GM23338 (cell line): ENCODE results near the gene COPS6. TPM values are rescaled to one million over a fixed set of nuclear protein-coding genes. Genes with fewer than 3 reads are reported as not detected.

Source experiments
- ATAC-seq: fragments of 200-7000 bp; cut with Tn5 transposase; 3 replicates; pipeline ENCODE4 v1.9.1; 2020
- DNase-seq: peaks from one replicate; pipeline ENCODE4 v3.0.0-alpha.2; 2015; ENCODE audit warnings: low spot score
- H2AFZ ChIP-seq: fragments of 200-600 bp; sonication (generic); 2 replicates; pipeline ENCODE4 v1.8.0; 2016; ENCODE audit warnings: antibody characterized with exemption, mild to moderate bottlenecking, moderate library complexity
- H3F3A ChIP-seq: fragments of 200-600 bp; sonication (generic); replicated peaks from 2 replicates; pipeline ENCODE4 v1.8.0; 2017; ENCODE audit warnings: antibody characterized with exemption, mixed run types, low read depth
- H3K27ac ChIP-seq: fragments of 200-600 bp; sonication (generic); 2 replicates; pipeline ENCODE4 v1.6.1; 2016; ENCODE audit warnings: low read depth
- H3K27me3 ChIP-seq: fragments of 200-600 bp; sonication (generic); 2 replicates; pipeline ENCODE4 v1.8.0; 2016; ENCODE audit warnings: mild to moderate bottlenecking, mixed run types, moderate library complexity; ENCODE audit not compliant: insufficient read depth
- H3K36me3 ChIP-seq: fragments of 200-600 bp; sonication (generic); 2 replicates; pipeline ENCODE4 v1.8.0; 2016; ENCODE audit warnings: mild to moderate bottlenecking; ENCODE audit not compliant: insufficient read depth
- H3K4me1 ChIP-seq: fragments of 200-600 bp; sonication (generic); 2 replicates; pipeline ENCODE4 v1.8.0; 2016; ENCODE audit warnings: mild to moderate bottlenecking, moderate library complexity; ENCODE audit not compliant: insufficient read depth
- H3K4me2 ChIP-seq: fragments of 200-600 bp; sonication (generic); 2 replicates; pipeline ENCODE4 v1.7.1; 2017; ENCODE audit warnings: mixed run types
- H3K4me3 ChIP-seq: fragments of 200-600 bp; sonication (generic); 2 replicates; pipeline ENCODE4 v1.6.1; 2016; ENCODE audit warnings: mixed run types
- H3K79me2 ChIP-seq: fragments of 200-600 bp; sonication (generic); replicated peaks from 2 replicates; pipeline ENCODE4 v1.8.0; 2017; ENCODE audit warnings: mild to moderate bottlenecking; ENCODE audit not compliant: insufficient read depth
- H3K9me2 ChIP-seq: fragments of 200-600 bp; sonication (generic); 2 replicates; pipeline ENCODE4 v1.8.0; 2017; ENCODE audit not compliant: insufficient read depth
- H4K20me1 ChIP-seq: fragments of 200-600 bp; sonication (generic); replicated peaks from 2 replicates; pipeline ENCODE4 v1.8.0; 2017; ENCODE audit warnings: mild to moderate bottlenecking; ENCODE audit not compliant: insufficient read depth
- H3K27ac Mint-ChIP-seq: 2 replicates; pipeline ENCODE4 v1.8.0; 2020; ENCODE audit warnings: inconsistent platforms, mild to moderate bottlenecking, moderate library complexity, mixed read lengths
- H3K27me3 Mint-ChIP-seq: 3 replicates; pipeline ENCODE4 v1.8.0; 2022; ENCODE audit warnings: low read depth, mild to moderate bottlenecking, moderate library complexity, mixed read lengths, inconsistent platforms; ENCODE audit not compliant: insufficient read depth, poor library complexity
- H3K36me3 Mint-ChIP-seq: 3 replicates; pipeline ENCODE4 v1.8.0; 2021; ENCODE audit warnings: low read depth, mild to moderate bottlenecking, inconsistent platforms, moderate library complexity, mixed read lengths
- H3K4me1 Mint-ChIP-seq: 3 replicates; pipeline ENCODE4 v1.8.0; 2020; ENCODE audit warnings: mild to moderate bottlenecking, inconsistent platforms, mixed read lengths
- H3K4me3 Mint-ChIP-seq: 3 replicates; pipeline ENCODE4 v1.8.0; 2021; ENCODE audit warnings: moderate library complexity, mild to moderate bottlenecking, inconsistent platforms, mixed read lengths
- H3K9me3 Mint-ChIP-seq: 3 replicates; pipeline ENCODE4 v1.8.0; 2020; ENCODE audit warnings: moderate library complexity, mild to moderate bottlenecking, inconsistent platforms, mixed read lengths
- EZH2phosphoT487 ChIP-seq: fragments of 200-600 bp; sonication (generic); IDR thresholded peaks from one replicate; pipeline ENCODE4 v1.8.1; 2018; ENCODE audit warnings: antibody characterized with exemption; ENCODE audit not compliant: unreplicated experiment
- JUNB ChIP-seq: IDR thresholded peaks from one replicate; pipeline ENCODE4 v1.6.1; 2016; ENCODE audit warnings: antibody characterized with exemption; ENCODE audit not compliant: unreplicated experiment
- POLR2AphosphoS5 ChIP-seq: IDR thresholded peaks from 2 replicates; pipeline ENCODE4 v1.6.1; 2016; ENCODE audit warnings: antibody characterized with exemption, low read depth
- ZNF114 ChIP-seq: fragments of 250-450 bp; sonication (Bioruptor Pico); IDR thresholded peaks from 2 replicates; pipeline ENCODE4 v1.5.0; 2020; ENCODE audit warnings: mild to moderate bottlenecking, moderate library complexity
- polyA plus RNA-seq: library from polyadenylated mRNA; unstranded; fragments of >200 nt; fragmentation: Nextera tagmentation; extraction: Ambion mirVana; gene quantifications from 2 replicates; pipeline ENCODE4 v1.2.1, GENCODE V29; 2016
- total RNA-seq: library from RNA; depleted of rRNA; stranded (reverse); fragments of >200 nt; shearing (Covaris generic); gene quantifications from 2 replicates; pipeline ENCODE4 v1.2.3, GENCODE V29; 2014
- TF ChIP-seq, protein P1 (sequence below), 2 experiments: fragments of 200-600 bp in 1 of 2; sonication (generic) in 1 of 2; conservative IDR thresholded peaks; 2 replicates each; pipeline versions ENCODE4 v1.5.1 to v1.6.1; 2016 to 2017; ENCODE audit warnings: antibody characterized with exemption in 2 of 2, low read depth in 2 of 2, mild to moderate bottlenecking in 2 of 2, moderate library complexity in 1 of 2
- TF ChIP-seq, protein P2 (sequence below): IDR thresholded peaks from 2 replicates; pipeline ENCODE4 v1.6.1; 2016; ENCODE audit warnings: antibody characterized with exemption
- TF ChIP-seq, protein P3 (sequence below): IDR thresholded peaks from one replicate; pipeline ENCODE4 v1.6.1; 2018; ENCODE audit warnings: antibody characterized with exemption; ENCODE audit not compliant: unreplicated experiment
- TF ChIP-seq, protein P4 (sequence below): fragments of 250-450 bp; sonication (Bioruptor Pico); IDR thresholded peaks from 2 replicates; pipeline ENCODE4 v1.5.0; 2020; ENCODE audit warnings: mild to moderate bottlenecking, moderate library complexity

The COPS6 gene
- total and polyA plus RNA-seq, 2 experiments from 2014 or later = 89.8 to 198 TPM

DNA sequence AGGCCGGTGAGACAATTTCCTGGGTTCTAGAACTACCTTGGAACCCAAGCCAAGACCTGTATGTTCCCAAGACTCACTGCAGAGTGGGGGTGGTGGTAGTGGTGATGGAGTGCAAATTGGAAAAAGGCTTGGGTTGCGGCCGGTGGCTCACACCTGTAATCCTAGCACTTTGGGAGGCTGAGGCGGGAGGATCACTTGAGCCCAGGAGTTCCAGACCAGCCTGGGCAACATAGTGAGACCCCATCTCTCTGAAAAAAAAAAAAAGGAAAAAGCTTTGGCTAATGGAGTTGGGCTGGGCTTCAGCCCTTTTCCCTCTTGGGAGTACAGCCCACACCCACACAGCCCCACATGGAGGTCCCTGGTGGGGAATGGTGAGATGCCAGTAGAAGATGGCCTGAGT, 16.8 kb downstream of the COPS6 start (continued):
- TF ChIP-seq, protein P1, sequence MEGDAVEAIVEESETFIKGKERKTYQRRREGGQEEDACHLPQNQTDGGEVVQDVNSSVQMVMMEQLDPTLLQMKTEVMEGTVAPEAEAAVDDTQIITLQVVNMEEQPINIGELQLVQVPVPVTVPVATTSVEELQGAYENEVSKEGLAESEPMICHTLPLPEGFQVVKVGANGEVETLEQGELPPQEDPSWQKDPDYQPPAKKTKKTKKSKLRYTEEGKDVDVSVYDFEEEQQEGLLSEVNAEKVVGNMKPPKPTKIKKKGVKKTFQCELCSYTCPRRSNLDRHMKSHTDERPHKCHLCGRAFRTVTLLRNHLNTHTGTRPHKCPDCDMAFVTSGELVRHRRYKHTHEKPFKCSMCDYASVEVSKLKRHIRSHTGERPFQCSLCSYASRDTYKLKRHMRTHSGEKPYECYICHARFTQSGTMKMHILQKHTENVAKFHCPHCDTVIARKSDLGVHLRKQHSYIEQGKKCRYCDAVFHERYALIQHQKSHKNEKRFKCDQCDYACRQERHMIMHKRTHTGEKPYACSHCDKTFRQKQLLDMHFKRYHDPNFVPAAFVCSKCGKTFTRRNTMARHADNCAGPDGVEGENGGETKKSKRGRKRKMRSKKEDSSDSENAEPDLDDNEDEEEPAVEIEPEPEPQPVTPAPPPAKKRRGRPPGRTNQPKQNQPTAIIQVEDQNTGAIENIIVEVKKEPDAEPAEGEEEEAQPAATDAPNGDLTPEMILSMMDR (conservative IDR thresholded peaks at IDR 0.05; ENCODE audit: low read depth in 2 of 2) = no peak
- TF ChIP-seq, protein P2, sequence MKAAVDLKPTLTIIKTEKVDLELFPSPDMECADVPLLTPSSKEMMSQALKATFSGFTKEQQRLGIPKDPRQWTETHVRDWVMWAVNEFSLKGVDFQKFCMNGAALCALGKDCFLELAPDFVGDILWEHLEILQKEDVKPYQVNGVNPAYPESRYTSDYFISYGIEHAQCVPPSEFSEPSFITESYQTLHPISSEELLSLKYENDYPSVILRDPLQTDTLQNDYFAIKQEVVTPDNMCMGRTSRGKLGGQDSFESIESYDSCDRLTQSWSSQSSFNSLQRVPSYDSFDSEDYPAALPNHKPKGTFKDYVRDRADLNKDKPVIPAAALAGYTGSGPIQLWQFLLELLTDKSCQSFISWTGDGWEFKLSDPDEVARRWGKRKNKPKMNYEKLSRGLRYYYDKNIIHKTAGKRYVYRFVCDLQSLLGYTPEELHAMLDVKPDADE = no peak
- TF ChIP-seq, protein P3, sequence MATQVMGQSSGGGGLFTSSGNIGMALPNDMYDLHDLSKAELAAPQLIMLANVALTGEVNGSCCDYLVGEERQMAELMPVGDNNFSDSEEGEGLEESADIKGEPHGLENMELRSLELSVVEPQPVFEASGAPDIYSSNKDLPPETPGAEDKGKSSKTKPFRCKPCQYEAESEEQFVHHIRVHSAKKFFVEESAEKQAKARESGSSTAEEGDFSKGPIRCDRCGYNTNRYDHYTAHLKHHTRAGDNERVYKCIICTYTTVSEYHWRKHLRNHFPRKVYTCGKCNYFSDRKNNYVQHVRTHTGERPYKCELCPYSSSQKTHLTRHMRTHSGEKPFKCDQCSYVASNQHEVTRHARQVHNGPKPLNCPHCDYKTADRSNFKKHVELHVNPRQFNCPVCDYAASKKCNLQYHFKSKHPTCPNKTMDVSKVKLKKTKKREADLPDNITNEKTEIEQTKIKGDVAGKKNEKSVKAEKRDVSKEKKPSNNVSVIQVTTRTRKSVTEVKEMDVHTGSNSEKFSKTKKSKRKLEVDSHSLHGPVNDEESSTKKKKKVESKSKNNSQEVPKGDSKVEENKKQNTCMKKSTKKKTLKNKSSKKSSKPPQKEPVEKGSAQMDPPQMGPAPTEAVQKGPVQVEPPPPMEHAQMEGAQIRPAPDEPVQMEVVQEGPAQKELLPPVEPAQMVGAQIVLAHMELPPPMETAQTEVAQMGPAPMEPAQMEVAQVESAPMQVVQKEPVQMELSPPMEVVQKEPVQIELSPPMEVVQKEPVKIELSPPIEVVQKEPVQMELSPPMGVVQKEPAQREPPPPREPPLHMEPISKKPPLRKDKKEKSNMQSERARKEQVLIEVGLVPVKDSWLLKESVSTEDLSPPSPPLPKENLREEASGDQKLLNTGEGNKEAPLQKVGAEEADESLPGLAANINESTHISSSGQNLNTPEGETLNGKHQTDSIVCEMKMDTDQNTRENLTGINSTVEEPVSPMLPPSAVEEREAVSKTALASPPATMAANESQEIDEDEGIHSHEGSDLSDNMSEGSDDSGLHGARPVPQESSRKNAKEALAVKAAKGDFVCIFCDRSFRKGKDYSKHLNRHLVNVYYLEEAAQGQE = no peak
- TF ChIP-seq POLR2AphosphoS5 = no peak

DNA sequence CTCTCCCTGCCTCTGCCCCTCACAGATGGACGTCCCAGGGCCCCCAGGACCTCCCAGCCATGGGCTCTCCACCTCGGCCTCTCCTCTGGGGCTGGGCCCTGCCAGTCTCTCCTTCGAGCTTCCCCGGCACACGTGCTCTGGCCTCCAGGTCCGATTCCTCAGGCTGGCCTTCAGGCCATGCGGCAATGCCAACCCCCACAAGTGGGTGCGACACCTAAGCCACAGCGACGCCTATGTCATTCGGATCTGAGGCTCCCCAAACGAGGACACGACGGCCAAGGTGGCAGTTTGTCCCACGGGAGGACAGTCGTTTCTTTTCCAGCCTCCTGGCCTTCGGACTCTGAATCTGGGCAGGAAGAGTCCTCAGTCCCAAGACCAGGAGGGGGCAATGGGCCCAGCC, 17.9 kb downstream of the COPS6 start:
- DNase-seq (no peak), ATAC-seq (no peak)
- Mint-ChIP-seq H3K36me3 (peaks cover 75% of the 10 kb centered on the region), H3K27me3 (peaks cover 31% of the 10 kb centered on the region), H3K4me3 (no peak overlapping the region), H3K27ac (no peak overlapping the region), H3K9me3 (no peaks in the 10 kb centered on the region), H3K4me1 (peaks cover 8% of the 10 kb centered on the region)
- Histone ChIP-seq H3K27me3 (no peaks in the 10 kb centered on the region), H3K27ac (no peak overlapping the region), H3K9me2 (no peaks in the 10 kb centered on the region), H3K4me2 (no peak overlapping the region), H3K4me3 (no peak overlapping the region), H4K20me1 (no peaks in the 10 kb centered on the region), H2AFZ (no peak overlapping the region), H3K4me1 (peaks cover 5% of the 10 kb centered on the region; the same call in 1 of the 2 replicates), H3K79me2 (peaks cover 8% of the 10 kb centered on the region; the same call in 1 of the 2 replicates), H3K36me3 (peaks cover 17% of the 10 kb centered on the region; the same call in 1 of the 2 replicates), H3F3A (peaks cover 4% of the 10 kb centered on the region; the same call in 1 of the 2 replicates)
- TF ChIP-seq ZNF114 (CRISPR knock-in tag) (no peak), EZH2phosphoT487 (no peak), JUNB (no peak)
- TF ChIP-seq, protein P2 = no peak
- TF ChIP-seq, protein P4, sequence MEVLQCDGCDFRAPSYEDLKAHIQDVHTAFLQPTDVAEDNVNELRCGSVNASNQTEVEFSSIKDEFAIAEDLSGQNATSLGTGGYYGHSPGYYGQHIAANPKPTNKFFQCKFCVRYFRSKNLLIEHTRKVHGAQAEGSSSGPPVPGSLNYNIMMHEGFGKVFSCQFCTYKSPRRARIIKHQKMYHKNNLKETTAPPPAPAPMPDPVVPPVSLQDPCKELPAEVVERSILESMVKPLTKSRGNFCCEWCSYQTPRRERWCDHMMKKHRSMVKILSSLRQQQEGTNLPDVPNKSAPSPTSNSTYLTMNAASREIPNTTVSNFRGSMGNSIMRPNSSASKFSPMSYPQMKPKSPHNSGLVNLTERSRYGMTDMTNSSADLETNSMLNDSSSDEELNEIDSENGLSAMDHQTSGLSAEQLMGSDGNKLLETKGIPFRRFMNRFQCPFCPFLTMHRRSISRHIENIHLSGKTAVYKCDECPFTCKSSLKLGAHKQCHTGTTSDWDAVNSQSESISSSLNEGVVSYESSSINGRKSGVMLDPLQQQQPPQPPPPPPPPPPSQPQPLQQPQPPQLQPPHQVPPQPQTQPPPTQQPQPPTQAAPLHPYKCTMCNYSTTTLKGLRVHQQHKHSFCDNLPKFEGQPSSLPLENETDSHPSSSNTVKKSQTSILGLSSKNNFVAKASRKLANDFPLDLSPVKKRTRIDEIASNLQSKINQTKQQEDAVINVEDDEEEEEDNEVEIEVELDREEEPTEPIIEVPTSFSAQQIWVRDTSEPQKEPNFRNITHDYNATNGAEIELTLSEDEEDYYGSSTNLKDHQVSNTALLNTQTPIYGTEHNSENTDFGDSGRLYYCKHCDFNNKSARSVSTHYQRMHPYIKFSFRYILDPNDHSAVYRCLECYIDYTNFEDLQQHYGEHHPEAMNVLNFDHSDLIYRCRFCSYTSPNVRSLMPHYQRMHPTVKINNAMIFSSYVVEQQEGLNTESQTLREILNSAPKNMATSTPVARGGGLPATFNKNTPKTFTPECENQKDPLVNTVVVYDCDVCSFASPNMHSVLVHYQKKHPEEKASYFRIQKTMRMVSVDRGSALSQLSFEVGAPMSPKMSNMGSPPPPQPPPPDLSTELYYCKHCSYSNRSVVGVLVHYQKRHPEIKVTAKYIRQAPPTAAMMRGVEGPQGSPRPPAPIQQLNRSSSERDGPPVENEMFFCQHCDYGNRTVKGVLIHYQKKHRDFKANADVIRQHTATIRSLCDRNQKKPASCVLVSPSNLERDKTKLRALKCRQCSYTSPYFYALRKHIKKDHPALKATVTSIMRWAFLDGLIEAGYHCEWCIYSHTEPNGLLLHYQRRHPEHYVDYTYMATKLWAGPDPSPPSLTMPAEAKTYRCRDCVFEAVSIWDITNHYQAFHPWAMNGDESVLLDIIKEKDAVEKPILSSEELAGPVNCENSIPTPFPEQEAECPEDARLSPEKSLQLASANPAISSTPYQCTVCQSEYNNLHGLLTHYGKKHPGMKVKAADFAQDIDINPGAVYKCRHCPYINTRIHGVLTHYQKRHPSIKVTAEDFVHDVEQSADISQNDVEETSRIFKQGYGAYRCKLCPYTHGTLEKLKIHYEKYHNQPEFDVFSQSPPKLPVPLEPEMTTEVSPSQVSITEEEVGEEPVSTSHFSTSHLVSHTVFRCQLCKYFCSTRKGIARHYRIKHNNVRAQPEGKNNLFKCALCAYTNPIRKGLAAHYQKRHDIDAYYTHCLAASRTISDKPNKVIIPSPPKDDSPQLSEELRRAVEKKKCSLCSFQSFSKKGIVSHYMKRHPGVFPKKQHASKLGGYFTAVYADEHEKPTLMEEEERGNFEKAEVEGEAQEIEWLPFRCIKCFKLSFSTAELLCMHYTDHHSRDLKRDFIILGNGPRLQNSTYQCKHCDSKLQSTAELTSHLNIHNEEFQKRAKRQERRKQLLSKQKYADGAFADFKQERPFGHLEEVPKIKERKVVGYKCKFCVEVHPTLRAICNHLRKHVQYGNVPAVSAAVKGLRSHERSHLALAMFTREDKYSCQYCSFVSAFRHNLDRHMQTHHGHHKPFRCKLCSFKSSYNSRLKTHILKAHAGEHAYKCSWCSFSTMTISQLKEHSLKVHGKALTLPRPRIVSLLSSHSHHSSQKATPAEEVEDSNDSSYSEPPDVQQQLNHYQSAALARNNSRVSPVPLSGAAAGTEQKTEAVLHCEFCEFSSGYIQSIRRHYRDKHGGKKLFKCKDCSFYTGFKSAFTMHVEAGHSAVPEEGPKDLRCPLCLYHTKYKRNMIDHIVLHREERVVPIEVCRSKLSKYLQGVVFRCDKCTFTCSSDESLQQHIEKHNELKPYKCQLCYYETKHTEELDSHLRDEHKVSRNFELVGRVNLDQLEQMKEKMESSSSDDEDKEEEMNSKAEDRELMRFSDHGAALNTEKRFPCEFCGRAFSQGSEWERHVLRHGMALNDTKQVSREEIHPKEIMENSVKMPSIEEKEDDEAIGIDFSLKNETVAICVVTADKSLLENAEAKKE (CRISPR knock-in tag) = no peak
